HG02885 (cell line): ENCODE results near the gene RFK.

ENCODE experiments used
- ATAC-seq: cut with Tn5 transposase; IDR thresholded peaks from one replicate; pipeline ENCODE4 v1.9.1; 2021; ENCODE audit warnings: mild to moderate bottlenecking; ENCODE audit not compliant: unreplicated experiment, poor library complexity

RFK gene

GRCh38 chr9:76341616-76342015 is 52.6 kb downstream of the RFK start:
- no peak for ATAC-seq

- ATAC-seq = no peak
Measured at GRCh38 chr9:76338418-76338817, 55.8 kb downstream of the RFK start.

DNA sequence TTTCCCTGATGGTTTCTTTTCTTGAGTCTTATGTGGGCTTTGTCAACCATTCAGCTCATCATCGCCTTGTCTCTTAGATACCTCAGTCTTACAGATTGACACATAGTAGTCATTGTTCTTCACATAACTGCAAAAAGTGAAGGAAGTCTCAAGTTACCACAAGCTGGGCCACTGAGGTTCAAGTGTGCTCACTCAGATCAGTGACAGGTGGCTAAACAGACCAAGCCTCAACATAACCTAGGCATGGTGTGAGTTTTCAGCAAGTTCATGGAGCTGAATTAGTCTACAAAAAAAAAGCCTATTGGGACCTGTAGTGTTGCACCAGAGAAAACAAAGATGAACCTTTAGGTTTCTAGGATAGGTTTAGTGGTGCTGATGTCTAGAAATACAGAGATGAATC is 58.2 kb downstream of the RFK start:
- no peak for ATAC-seq
